PC-9 (cell line): ENCODE measurements around the gene ICAM3. TPM values are rescaled to one million over a fixed set of nuclear protein-coding genes. Genes with fewer than 3 reads are reported as not detected.

ENCODE experiments used
- BruUV-seq: library from RNA; stranded (reverse); fragments of 400-500 nt; replicated peaks from 2 replicates; lab custom pipeline; 2021; lab: Mats Ljungman, UMichigan
- CTCF ChIA-PET: fragments of 300-600 bp; sonication (Branson Sonifier 250); formaldehyde crosslinking; loops from one replicate; lab custom pipeline; 2022; ENCODE audit warnings: antibody characterized with exemption; lab: Charles Lee
- POLR2A ChIA-PET: fragments of 300-600 bp; sonication (Branson Sonifier 250); formaldehyde crosslinking; loops from one replicate; lab custom pipeline; 2022; ENCODE audit warnings: antibody characterized with exemption; ENCODE audit not compliant: unreplicated experiment; lab: Charles Lee
- DNase-seq, 2 experiments: peaks; one replicate each; pipeline versions ENCODE4 v3.0.0 to v3.0.0-alpha.2; 2015 to 2022; ENCODE audit warnings: mixed read lengths in 1 of 2
- H2AFZ ChIP-seq: fragments of 200-600 bp; sonication (generic); 2 replicates; pipeline ENCODE4 v1.8.1; 2017; ENCODE audit warnings: antibody characterized with exemption
- H3F3A ChIP-seq: fragments of 200-600 bp; sonication (generic); 2 replicates; pipeline ENCODE4 v1.8.1; 2017; ENCODE audit warnings: antibody characterized with exemption, mild to moderate bottlenecking, low read depth; ENCODE audit not compliant: insufficient read depth
- H3K27ac ChIP-seq: fragments of 200-600 bp; sonication (generic); 2 replicates; pipeline ENCODE4 v1.6.1; 2016; ENCODE audit warnings: mixed run types
- H3K27me3 ChIP-seq: fragments of 200-600 bp; sonication (generic); 2 replicates; pipeline ENCODE4 v1.6.1; 2016; ENCODE audit warnings: low read depth, mixed run types; ENCODE audit not compliant: insufficient read depth
- H3K36me3 ChIP-seq: fragments of 200-600 bp; sonication (generic); 2 replicates; pipeline ENCODE4 v1.6.1; 2016; ENCODE audit warnings: low read depth, mixed run types
- H3K4me1 ChIP-seq: fragments of 200-600 bp; sonication (generic); replicated peaks from 2 replicates; pipeline ENCODE4 v1.6.1; 2016; ENCODE audit warnings: mixed run types; ENCODE audit not compliant: insufficient read depth
- H3K4me2 ChIP-seq: fragments of 200-600 bp; sonication (generic); 2 replicates; pipeline ENCODE4 v1.6.1; 2017; ENCODE audit warnings: mixed run types
- H3K4me3 ChIP-seq: fragments of 200-600 bp; sonication (generic); 2 replicates; pipeline ENCODE4 v1.6.1; 2016; ENCODE audit warnings: mixed run types
- H3K79me2 ChIP-seq: fragments of 200-600 bp; sonication (generic); 2 replicates; pipeline ENCODE4 v1.6.1; 2017; ENCODE audit warnings: low read depth, mixed run types
- H3K9me2 ChIP-seq: fragments of 200-600 bp; sonication (generic); 2 replicates; pipeline ENCODE4 v1.8.1; 2017; ENCODE audit warnings: mild to moderate bottlenecking; ENCODE audit not compliant: insufficient read depth
- H3K9me3 ChIP-seq: fragments of 200-600 bp; sonication (generic); 2 replicates; pipeline ENCODE4 v1.8.1; 2016; ENCODE audit warnings: low read depth; ENCODE audit not compliant: insufficient read depth
- H4K20me1 ChIP-seq: fragments of 200-600 bp; sonication (generic); 2 replicates; pipeline ENCODE4 v1.8.1; 2017; ENCODE audit not compliant: insufficient read depth
- EZH2 ChIP-seq: fragments of 200-600 bp; sonication (generic); IDR thresholded peaks from 2 replicates; pipeline ENCODE4 v1.8.0; 2017; ENCODE audit warnings: antibody characterized with exemption, low read depth
- intact Hi-C: fragments of 100-400 bp; cut with micrococcal nuclease; formaldehyde crosslinking; loops from one replicate; pipeline ENCODE4 v1.10.0; 2022; ENCODE audit not compliant: unreplicated experiment
- total RNA-seq: library from RNA; stranded (reverse); gene quantifications from 2 replicates; pipeline ENCODE4 v1.2.3, GENCODE V29; 2021
- TF ChIP-seq, protein P1 (sequence below): fragments of 200-600 bp; sonication (generic); conservative IDR thresholded peaks from 2 replicates; pipeline ENCODE4 v1.6.1; 2017; ENCODE audit warnings: mixed run types, antibody characterized with exemption, mild to moderate bottlenecking, moderate library complexity

Gene ICAM3
- total RNA-seq, 1 experiment from 2014 or later = 22.7 TPM

DNA sequence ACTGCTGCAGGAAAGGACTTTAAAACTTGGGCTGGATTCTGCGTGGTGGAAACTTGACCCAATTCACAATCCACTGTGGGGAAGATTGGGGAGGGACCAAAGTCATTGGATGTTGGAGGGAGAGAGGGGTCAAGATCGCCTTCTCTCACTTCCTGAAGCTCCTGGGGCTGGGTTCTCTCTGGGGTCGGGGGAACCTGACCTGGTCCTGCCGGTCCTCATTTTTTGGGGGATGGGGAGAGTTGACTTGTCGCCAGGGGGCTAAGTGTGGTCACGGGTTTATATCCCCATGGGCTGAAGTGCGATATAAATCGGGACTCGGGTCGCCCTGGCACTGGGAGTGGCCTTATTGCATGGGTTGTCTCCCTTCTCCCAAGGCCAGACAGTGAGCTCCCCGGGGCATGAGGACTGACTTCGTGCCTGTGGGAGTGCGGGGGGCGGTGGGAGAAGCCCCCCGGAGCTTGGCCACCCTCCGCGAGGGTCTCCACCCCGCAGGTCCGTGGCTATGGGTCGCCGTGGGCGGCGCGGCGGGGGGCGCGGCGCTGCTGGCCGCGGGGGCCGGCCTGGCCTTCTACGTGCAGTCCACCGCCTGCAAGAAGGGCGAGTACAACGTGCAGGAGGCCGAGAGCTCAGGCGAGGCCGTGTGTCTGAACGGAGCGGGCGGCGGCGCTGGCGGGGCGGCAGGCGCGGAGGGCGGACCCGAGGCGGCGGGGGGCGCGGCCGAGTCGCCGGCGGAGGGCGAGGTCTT lies 43.4 kb downstream of the ICAM3 start:
- Histone ChIP-seq H3F3A (peaks cover 7% of the 10 kb centered on the region; the same call in 1 of the 2 replicates), H3K27me3 (no peaks in the 10 kb centered on the region), H3K79me2 (no peaks in the 10 kb centered on the region), H4K20me1 (no peaks in the 10 kb centered on the region), H3K4me3 (no peak overlapping the region), H3K9me2 (no peaks in the 10 kb centered on the region), H3K36me3 (no peaks in the 10 kb centered on the region), H3K27ac (no peak overlapping the region), H3K4me1 (peaks cover 8% of the 10 kb centered on the region; the same call in 1 of the 2 replicates), H3K4me2 (no peak overlapping the region), H3K9me3 (no peaks in the 10 kb centered on the region), H2AFZ (no peak overlapping the region)
- POLR2A ChIA-PET = no interaction called here
- no TSS peak for BruUV-seq
- no peak for TF ChIP-seq EZH2
- TF ChIP-seq, protein P1, sequence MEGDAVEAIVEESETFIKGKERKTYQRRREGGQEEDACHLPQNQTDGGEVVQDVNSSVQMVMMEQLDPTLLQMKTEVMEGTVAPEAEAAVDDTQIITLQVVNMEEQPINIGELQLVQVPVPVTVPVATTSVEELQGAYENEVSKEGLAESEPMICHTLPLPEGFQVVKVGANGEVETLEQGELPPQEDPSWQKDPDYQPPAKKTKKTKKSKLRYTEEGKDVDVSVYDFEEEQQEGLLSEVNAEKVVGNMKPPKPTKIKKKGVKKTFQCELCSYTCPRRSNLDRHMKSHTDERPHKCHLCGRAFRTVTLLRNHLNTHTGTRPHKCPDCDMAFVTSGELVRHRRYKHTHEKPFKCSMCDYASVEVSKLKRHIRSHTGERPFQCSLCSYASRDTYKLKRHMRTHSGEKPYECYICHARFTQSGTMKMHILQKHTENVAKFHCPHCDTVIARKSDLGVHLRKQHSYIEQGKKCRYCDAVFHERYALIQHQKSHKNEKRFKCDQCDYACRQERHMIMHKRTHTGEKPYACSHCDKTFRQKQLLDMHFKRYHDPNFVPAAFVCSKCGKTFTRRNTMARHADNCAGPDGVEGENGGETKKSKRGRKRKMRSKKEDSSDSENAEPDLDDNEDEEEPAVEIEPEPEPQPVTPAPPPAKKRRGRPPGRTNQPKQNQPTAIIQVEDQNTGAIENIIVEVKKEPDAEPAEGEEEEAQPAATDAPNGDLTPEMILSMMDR = no peak
- intact Hi-C loops = no loop called here
- CTCF ChIA-PET = no interaction called here
- DNase-seq = no peak

DNA sequence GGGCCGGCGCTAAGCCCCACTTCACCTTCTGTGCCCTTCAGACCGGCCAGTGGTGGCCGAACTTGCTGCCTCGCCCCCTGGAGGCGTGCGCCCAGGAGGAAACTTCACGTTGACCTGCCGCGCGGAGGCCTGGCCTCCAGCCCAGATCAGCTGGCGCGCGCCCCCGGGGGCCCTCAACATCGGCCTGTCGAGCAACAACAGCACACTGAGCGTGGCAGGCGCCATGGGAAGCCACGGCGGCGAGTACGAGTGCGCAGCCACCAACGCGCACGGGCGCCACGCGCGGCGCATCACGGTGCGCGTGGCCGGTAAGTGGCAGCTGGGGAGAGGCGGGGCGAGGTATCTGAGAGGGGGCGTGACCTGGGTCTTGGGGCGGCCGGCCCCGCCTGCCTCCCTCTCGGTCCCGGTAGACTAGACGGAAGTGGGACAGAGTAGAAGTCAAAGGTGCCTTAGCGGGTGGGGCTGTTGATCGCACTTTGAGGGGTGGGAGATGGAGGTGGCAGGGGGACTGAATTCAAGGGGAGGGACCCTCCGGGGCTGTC lies 44.0 kb downstream of the ICAM3 start:
- no peaks in the 10 kb centered on the region for H3K27me3 ChIP-seq
- no peaks in the 10 kb centered on the region for H3K9me2 ChIP-seq
- intact Hi-C loops = no loop called here
- no peaks in the 10 kb centered on the region for H3K36me3 ChIP-seq
- H3K79me2 ChIP-seq = no peaks in the 10 kb centered on the region
- peaks cover 7% of the 10 kb centered on the region; the same call in 1 of the 2 replicates for H3F3A ChIP-seq
- ChIA-PET CTCF (no interaction called here), POLR2A (no interaction called here)
- H3K9me3 ChIP-seq = no peaks in the 10 kb centered on the region
- no peak overlapping the region for H3K4me2 ChIP-seq
- H3K27ac ChIP-seq = no peak overlapping the region
- no TSS peak for BruUV-seq
- no peak overlapping the region for H2AFZ ChIP-seq
- H3K4me1 ChIP-seq = peaks cover 14% of the 10 kb centered on the region
- no peak for TF ChIP-seq EZH2
- TF ChIP-seq, protein P1 = no peak
- no peak for DNase-seq
- no peak overlapping the region for H3K4me3 ChIP-seq
- no peaks in the 10 kb centered on the region for H4K20me1 ChIP-seq

DNA sequence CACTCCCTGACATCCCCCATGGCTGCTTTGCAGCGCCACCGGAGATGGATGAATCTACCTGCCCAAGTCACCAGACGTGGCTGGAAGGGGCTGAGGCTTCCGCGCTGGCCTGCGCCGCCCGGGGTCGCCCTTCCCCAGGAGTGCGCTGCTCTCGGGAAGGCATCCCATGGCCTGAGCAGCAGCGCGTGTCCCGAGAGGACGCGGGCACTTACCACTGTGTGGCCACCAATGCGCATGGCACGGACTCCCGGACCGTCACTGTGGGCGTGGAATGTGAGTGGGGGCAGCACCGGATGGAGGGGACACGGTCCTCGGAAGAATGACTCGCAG lies 45.1 kb downstream of the ICAM3 start:
- no peak overlapping the region for H3K4me2 ChIP-seq
- BruUV-seq = no TSS peak
- H3K27me3 ChIP-seq = no peaks in the 10 kb centered on the region
- CTCF ChIA-PET = no interaction called here
- H2AFZ ChIP-seq = no peak overlapping the region
- TF ChIP-seq, protein P1 = no peak
- no peak for TF ChIP-seq EZH2
- H3K27ac ChIP-seq = no peak overlapping the region
- peaks cover 7% of the 10 kb centered on the region; the same call in 1 of the 2 replicates for H3F3A ChIP-seq
- H3K4me1 ChIP-seq = peaks cover 17% of the 10 kb centered on the region
- no peaks in the 10 kb centered on the region for H3K36me3 ChIP-seq
- H3K9me2 ChIP-seq = no peaks in the 10 kb centered on the region
- intact Hi-C loops = no loop called here
- POLR2A ChIA-PET = no interaction called here
- H3K9me3 ChIP-seq = no peaks in the 10 kb centered on the region
- no peaks in the 10 kb centered on the region for H4K20me1 ChIP-seq
- no peaks in the 10 kb centered on the region for H3K79me2 ChIP-seq
- H3K4me3 ChIP-seq = no peak overlapping the region
- DNase-seq = no peak
